Left colon (tissue), 2 donors: ENCODE measurements around the gene ZC3H6. TPM values are rescaled to one million over a fixed set of nuclear protein-coding genes. Genes with fewer than 3 reads are reported as not detected.

Experiments used
- total RNA-seq, 2 donors: library from RNA; stranded (reverse); fragmentation: NEBNext Ultra II Directional; extraction: Animal tissue kit (Norgen Biotek cat#: 25700); gene quantifications; one replicate each; pipeline ENCODE4 v1.2.1, GENCODE V29; 2021
- donor health status: DM: no; HTN: no; CAD: no.
- donor health status: DM: yes; HTN: yes; CAD: no.

ZC3H6 gene
- total RNA-seq, 2 donors from 2014 or later: 5.5 to 9.6 TPM

Other genes starting within 250 kb of the ZC3H6 start
- gene TMEM87B, start 220.3 kb upstream of the ZC3H6 start, total RNA-seq: 10 to 100 TPM; 72.6 to 81.3 TPM
- gene FBLN7, start 137.2 kb upstream of the ZC3H6 start, total RNA-seq: 1 to 10 TPM in 1 of 2 donors, under 1 TPM in 1; 0.70 to 1.5 TPM
- gene ZC3H8, start 20.6 kb upstream of the ZC3H6 start, total RNA-seq: 1 to 10 TPM; 5.1 to 8.1 TPM
- 10 to 100 TPM; 10.7 to 11.4 TPM for gene RGPD8, start 158.0 kb downstream of the ZC3H6 start, total RNA-seq
- gene TTL, start 206.6 kb downstream of the ZC3H6 start, total RNA-seq: 10 to 100 TPM; 19.9 to 20.5 TPM